ENCODE measurements around the gene RECQL5.

- TF ChIP-seq POLR2A (IDR thresholded peaks at IDR 0.05; ENCODE audit: low read depth, low read length) (no peak), POLR2AphosphoS5 (IDR thresholded peaks at IDR 0.05; ENCODE audit: low read depth, low read length) (no peak), PAX5 (IDR thresholded peaks at IDR 0.05; ENCODE audit: insufficient read depth, low read length, severe bottlenecking) (no peak)
These were observed 71.6 kb downstream of the RECQL5 start for GRCh38 chr17:75595284-75595919.

Measured in GM12891 (cell line).